ENCODE measurements around the gene TBC1D22B. TPM values are rescaled to one million over a fixed set of nuclear protein-coding genes. Genes with fewer than 3 reads are reported as not detected.

TBC1D22B gene
- total and polyA plus RNA-seq, 9 of the 15 experiments (the other 6 are each of a cell fraction or from before 2014, with no cell fraction given): 4.8 to 24.2 (median 13.5) TPM

DNA sequence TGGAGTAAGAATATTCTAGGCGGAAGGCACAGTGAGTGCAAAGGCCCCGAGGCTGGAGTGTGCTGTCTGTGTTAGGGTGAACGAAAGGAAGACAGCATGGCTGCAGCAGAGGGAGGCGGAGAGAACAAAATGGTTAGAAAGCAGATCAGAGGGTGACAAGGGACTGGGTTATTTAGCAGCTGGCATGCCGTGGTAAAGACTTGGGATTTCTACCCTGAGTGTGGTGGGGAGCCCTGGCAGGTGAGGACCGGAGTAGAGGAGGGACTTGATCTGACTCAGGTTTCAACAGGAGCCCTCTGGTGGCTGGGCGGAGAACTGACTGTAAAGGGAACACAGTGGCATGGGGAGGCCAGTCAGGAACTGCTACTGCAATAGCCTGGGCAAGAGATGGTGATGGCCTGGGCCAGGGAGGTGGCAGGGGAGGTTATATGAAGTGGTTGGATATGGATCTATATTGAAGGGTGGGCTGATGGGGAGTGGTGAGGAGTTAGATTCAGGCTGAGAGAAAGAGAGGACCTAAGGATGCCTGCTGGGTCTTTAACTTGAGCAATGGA, 49.6 kb upstream of the TBC1D22B start (continued):
- 0 out of 2 replicates have a peak, but pooled peaks have one; percentile 44 for TF ChIP-seq ZNF75A (CRISPR knock-in tag; IDR thresholded peaks at IDR 0.05)
- TF ChIP-seq TOE1 (IDR thresholded peaks at IDR 0.05; ENCODE audit: borderline replicate concordance): peak; percentile 76
- no peak for TF ChIP-seq TOE1 (CRISPR knock-in tag; IDR thresholded peaks at IDR 0.05; ENCODE audit: borderline replicate concordance, low read depth)
- no peak for TF ChIP-seq SRSF3 (IDR thresholded peaks at IDR 0.05; ENCODE audit: insufficient read depth, low read length)
- peak; percentile 38; the same call in 1 of the 2 replicates for TF ChIP-seq KLF16 (IDR thresholded peaks at IDR 0.05)
- TF ChIP-seq SIN3B (IDR thresholded peaks at IDR 0.05; ENCODE audit: low read depth): no peak
- peak; percentile 61; the same call in 1 of the 2 replicates for TF ChIP-seq ZNF134 (CRISPR knock-in tag; conservative IDR thresholded peaks at IDR 0.05)
- TF ChIP-seq, protein P1, sequence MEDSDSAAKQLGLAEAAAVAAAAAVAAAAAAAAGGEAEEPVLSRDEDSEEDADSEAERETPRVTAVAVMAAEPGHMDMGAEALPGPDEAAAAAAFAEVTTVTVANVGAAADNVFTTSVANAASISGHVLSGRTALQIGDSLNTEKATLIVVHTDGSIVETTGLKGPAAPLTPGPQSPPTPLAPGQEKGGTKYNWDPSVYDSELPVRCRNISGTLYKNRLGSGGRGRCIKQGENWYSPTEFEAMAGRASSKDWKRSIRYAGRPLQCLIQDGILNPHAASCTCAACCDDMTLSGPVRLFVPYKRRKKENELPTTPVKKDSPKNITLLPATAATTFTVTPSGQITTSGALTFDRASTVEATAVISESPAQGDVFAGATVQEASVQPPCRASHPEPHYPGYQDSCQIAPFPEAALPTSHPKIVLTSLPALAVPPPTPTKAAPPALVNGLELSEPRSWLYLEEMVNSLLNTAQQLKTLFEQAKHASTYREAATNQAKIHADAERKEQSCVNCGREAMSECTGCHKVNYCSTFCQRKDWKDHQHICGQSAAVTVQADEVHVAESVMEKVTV (CRISPR knock-in tag; IDR thresholded peaks at IDR 0.05): peak; percentile 93
- TF ChIP-seq FOXP1 (CRISPR knock-in tag; IDR thresholded peaks at IDR 0.05): peak; percentile 39; the same call in 1 of the 2 replicates
- TF ChIP-seq, protein P2, sequence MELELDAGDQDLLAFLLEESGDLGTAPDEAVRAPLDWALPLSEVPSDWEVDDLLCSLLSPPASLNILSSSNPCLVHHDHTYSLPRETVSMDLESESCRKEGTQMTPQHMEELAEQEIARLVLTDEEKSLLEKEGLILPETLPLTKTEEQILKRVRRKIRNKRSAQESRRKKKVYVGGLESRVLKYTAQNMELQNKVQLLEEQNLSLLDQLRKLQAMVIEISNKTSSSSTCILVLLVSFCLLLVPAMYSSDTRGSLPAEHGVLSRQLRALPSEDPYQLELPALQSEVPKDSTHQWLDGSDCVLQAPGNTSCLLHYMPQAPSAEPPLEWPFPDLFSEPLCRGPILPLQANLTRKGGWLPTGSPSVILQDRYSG (tag; conservative IDR thresholded peaks at IDR 0.05; ENCODE audit: low read depth): peak; percentile 70; the same call in 1 of the 2 replicates
- TF ChIP-seq NRF1 (conservative IDR thresholded peaks at IDR 0.05 in 1 of 2, IDR thresholded peaks at IDR 0.05 in 1 of 2): no peak
- TF ChIP-seq SMAD3 (CRISPR knock-in tag; conservative IDR thresholded peaks at IDR 0.05): no peak
- 0 out of 2 replicates have a peak, but pooled peaks have one; percentile 9 for TF ChIP-seq ZNF696 (CRISPR knock-in tag; conservative IDR thresholded peaks at IDR 0.05)
- TF ChIP-seq, protein P3, sequence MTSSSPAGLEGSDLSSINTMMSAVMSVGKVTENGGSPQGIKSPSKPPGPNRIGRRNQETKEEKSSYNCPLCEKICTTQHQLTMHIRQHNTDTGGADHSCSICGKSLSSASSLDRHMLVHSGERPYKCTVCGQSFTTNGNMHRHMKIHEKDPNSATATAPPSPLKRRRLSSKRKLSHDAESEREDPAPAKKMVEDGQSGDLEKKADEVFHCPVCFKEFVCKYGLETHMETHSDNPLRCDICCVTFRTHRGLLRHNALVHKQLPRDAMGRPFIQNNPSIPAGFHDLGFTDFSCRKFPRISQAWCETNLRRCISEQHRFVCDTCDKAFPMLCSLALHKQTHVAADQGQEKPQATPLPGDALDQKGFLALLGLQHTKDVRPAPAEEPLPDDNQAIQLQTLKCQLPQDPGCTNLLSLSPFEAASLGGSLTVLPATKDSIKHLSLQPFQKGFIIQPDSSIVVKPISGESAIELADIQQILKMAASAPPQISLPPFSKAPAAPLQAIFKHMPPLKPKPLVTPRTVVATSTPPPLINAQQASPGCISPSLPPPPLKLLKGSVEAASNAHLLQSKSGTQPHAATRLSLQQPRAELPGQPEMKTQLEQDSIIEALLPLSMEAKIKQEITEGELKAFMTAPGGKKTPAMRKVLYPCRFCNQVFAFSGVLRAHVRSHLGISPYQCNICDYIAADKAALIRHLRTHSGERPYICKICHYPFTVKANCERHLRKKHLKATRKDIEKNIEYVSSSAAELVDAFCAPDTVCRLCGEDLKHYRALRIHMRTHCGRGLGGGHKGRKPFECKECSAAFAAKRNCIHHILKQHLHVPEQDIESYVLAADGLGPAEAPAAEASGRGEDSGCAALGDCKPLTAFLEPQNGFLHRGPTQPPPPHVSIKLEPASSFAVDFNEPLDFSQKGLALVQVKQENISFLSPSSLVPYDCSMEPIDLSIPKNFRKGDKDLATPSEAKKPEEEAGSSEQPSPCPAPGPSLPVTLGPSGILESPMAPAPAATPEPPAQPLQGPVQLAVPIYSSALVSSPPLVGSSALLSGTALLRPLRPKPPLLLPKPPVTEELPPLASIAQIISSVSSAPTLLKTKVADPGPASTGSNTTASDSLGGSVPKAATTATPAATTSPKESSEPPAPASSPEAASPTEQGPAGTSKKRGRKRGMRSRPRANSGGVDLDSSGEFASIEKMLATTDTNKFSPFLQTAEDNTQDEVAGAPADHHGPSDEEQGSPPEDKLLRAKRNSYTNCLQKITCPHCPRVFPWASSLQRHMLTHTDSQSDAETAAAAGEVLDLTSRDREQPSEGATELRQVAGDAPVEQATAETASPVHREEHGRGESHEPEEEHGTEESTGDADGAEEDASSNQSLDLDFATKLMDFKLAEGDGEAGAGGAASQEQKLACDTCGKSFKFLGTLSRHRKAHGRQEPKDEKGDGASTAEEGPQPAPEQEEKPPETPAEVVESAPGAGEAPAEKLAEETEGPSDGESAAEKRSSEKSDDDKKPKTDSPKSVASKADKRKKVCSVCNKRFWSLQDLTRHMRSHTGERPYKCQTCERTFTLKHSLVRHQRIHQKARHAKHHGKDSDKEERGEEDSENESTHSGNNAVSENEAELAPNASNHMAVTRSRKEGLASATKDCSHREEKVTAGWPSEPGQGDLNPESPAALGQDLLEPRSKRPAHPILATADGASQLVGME (CRISPR knock-in tag; IDR thresholded peaks at IDR 0.05): peak; percentile 93
- TF ChIP-seq SMAD4 (CRISPR knock-in tag; conservative IDR thresholded peaks at IDR 0.05): peak; percentile 95
- TF ChIP-seq NCOA6 (IDR thresholded peaks at IDR 0.05): no peak
- TF ChIP-seq MIER1 (IDR thresholded peaks at IDR 0.05; ENCODE audit: low read depth): no peak
- no peak for TF ChIP-seq ZNF24 (IDR thresholded peaks at IDR 0.05)
- TF ChIP-seq ZEB2 (IDR thresholded peaks at IDR 0.05): peak; percentile 59; the same call in 1 of the 2 replicates
- TF ChIP-seq, protein P4, sequence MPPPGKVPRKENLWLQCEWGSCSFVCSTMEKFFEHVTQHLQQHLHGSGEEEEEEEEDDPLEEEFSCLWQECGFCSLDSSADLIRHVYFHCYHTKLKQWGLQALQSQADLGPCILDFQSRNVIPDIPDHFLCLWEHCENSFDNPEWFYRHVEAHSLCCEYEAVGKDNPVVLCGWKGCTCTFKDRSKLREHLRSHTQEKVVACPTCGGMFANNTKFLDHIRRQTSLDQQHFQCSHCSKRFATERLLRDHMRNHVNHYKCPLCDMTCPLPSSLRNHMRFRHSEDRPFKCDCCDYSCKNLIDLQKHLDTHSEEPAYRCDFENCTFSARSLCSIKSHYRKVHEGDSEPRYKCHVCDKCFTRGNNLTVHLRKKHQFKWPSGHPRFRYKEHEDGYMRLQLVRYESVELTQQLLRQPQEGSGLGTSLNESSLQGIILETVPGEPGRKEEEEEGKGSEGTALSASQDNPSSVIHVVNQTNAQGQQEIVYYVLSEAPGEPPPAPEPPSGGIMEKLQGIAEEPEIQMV (tag; conservative IDR thresholded peaks at IDR 0.05; ENCODE audit: low read depth): 0 out of 2 replicates have a peak, but pooled peaks have one; percentile 40
